Esophagus muscularis mucosa (tissue), 4 donors: ENCODE measurements around the gene SND1. TPM values are rescaled to one million over a fixed set of nuclear protein-coding genes. Genes with fewer than 3 reads are reported as not detected.
A peak's percentile ranks its signal among the peaks of the same experiment; 100 is the strongest.

ENCODE experiments used
- DNase-seq: peaks from one replicate; pipeline ENCODE4 v3.0.0-alpha.2; 2017; ENCODE audit errors: extremely low spot score
- H3K27ac ChIP-seq, 4 donors: fragments of 200-600 bp; sonication (generic); replicated peaks in 1 of 4; 1 replicate in 3 of 4; 2 replicates in 1 of 4; pipeline ENCODE4 v1.5.1; 2016 to 2019; ENCODE audit warnings: mild to moderate bottlenecking in 1 of 4
- H3K27me3 ChIP-seq, 4 donors: fragments of 200-600 bp; sonication (generic); one replicate each; pipeline versions ENCODE4 v1.5.1 to v1.6.0; 2016 to 2019
- H3K36me3 ChIP-seq, 4 donors: fragments of 200-600 bp; sonication (generic); one replicate each; pipeline ENCODE4 v1.5.1; 2016 to 2019
- H3K4me1 ChIP-seq, 4 donors: fragments of 200-600 bp; sonication (generic); one replicate each; pipeline ENCODE4 v1.5.1; 2016 to 2019
- H3K4me3 ChIP-seq, 4 donors: fragments of 200-600 bp; sonication (generic); 1 replicate in 2 of 4; 2 replicates in 2 of 4; pipeline ENCODE4 v1.5.1; 2016 to 2019; ENCODE audit warnings: mild to moderate bottlenecking in 4 of 4, moderate library complexity in 1 of 4
- H3K9me3 ChIP-seq, 4 donors: fragments of 200-600 bp; sonication (generic); 1 replicate in 3 of 4; 2 replicates in 1 of 4; pipeline ENCODE4 v1.5.1; 2016 to 2019
- CTCF ChIP-seq, 3 experiments: fragments of 200-600 bp in 2 of 3; fragments of 450-650 bp in 1 of 3; sonication (generic) in 2 of 3; IDR thresholded peaks; one replicate each; pipeline ENCODE4 v1.5.1; 2017 to 2019; ENCODE audit warnings: antibody characterized with exemption in 3 of 3, mild to moderate bottlenecking in 2 of 3, moderate library complexity in 1 of 3
- EP300 ChIP-seq: sonication (generic); formaldehyde crosslinking; IDR thresholded peaks from one replicate; pipeline ENCODE4 v1.6.1; 2017; ENCODE audit warnings: antibody characterized with exemption
- POLR2A ChIP-seq: fragments of 450-650 bp; IDR thresholded peaks from one replicate; pipeline ENCODE4 v1.6.1; 2017; ENCODE audit warnings: antibody characterized with exemption, moderate library complexity, mild to moderate bottlenecking, low read depth
- POLR2AphosphoS5 ChIP-seq, 2 donors: sonication (generic); formaldehyde crosslinking; IDR thresholded peaks; one replicate each; pipeline ENCODE4 v1.6.1; 2017; ENCODE audit warnings: antibody characterized with exemption in 2 of 2
- WGBS: methylation state at CpG from one replicate; pipeline ENCODE4 v1.1.5; 2018; 5-methylcytosine and 5-hydroxymethylcytosine counted together
- intact Hi-C: fragments of 100-400 bp; cut with DNase I; formaldehyde crosslinking; loops from one replicate; pipeline ENCODE4 v1.15.1; 2023
- total RNA-seq, 4 donors: library from RNA; depleted of rRNA; stranded (reverse); fragments of >200 nt; gene quantifications; one replicate each; pipeline versions ENCODE4 v1.1.0 to v1.2.1, GENCODE V29; 2016

The SND1 gene
- total RNA-seq, 4 donors from 2014 or later = 71.4 to 91.2 (median 81.3) TPM

- WGBS = 70% methylated on average over 7 of the region's 7 CpGs
- intact Hi-C loops = no loop called here
- peak; percentile 78 for DNase-seq
Measured at GRCh38 chr7:127632276-127632910, 19.6 kb upstream of the SND1 start.

GRCh38 chr7:127635659-127636285 is 16.2 kb upstream of the SND1 start:
- intact Hi-C loops = no loop called here
- Histone ChIP-seq H3K36me3 (no peaks in the 10 kb centered on the region), H3K4me1 (no peaks in the 10 kb centered on the region), H3K9me3 (no peaks in the 10 kb centered on the region), H3K4me3 (no peak overlapping the region), H3K27me3 (peaks cover 0 to 13% (median 0%) of the 10 kb centered on the region in 4 donors), H3K27ac (no peak overlapping the region)
- no peak for DNase-seq
- 57% methylated on average over 3 of the region's 3 CpGs for WGBS
- TF ChIP-seq CTCF (IDR thresholded peaks at IDR 0.05) (no peak), POLR2A (no peak), EP300 (no peak), POLR2AphosphoS5 (IDR thresholded peaks at IDR 0.05) (no peak)

More at GRCh38 chr7:127632276-127632910, 19.6 kb upstream of the SND1 start:
- peaks cover 0 to 5% (median 0%) of the 10 kb centered on the region in 4 donors for H3K27me3 ChIP-seq
- H3K27ac ChIP-seq = no peak overlapping the region
- H3K36me3 ChIP-seq = no peaks in the 10 kb centered on the region
- H3K4me3 ChIP-seq = no peak overlapping the region
- H3K4me1 ChIP-seq = no peaks in the 10 kb centered on the region
- H3K9me3 ChIP-seq = no peaks in the 10 kb centered on the region
- TF ChIP-seq EP300 (no peak), POLR2AphosphoS5 (IDR thresholded peaks at IDR 0.05) (no peak), POLR2A (no peak), CTCF (IDR thresholded peaks at IDR 0.05) (no peak)

GRCh38 chr7:127638197-127638596 is 13.8 kb upstream of the SND1 start:
- Histone ChIP-seq H3K27me3 (peaks cover 0 to 8% (median 0%) of the 10 kb centered on the region in 4 donors), H3K27ac (no peak overlapping the region), H3K4me3 (no peak overlapping the region), H3K4me1 (no peaks in the 10 kb centered on the region), H3K36me3 (no peaks in the 10 kb centered on the region), H3K9me3 (no peaks in the 10 kb centered on the region)
- intact Hi-C loops = no loop called here
- DNase-seq = no peak
- no peak for TF ChIP-seq POLR2AphosphoS5 (IDR thresholded peaks at IDR 0.05)
- TF ChIP-seq CTCF (IDR thresholded peaks at IDR 0.05) = no peak
- TF ChIP-seq EP300 = no peak
- no peak for TF ChIP-seq POLR2A

- Histone ChIP-seq H3K4me1 (no peaks in the 10 kb centered on the region), H3K9me3 (no peaks in the 10 kb centered on the region), H3K27ac (no peak overlapping the region), H3K36me3 (no peaks in the 10 kb centered on the region), H3K4me3 (no peak overlapping the region), H3K27me3 (no peaks in the 10 kb centered on the region)
- intact Hi-C loops = no loop called here
- TF ChIP-seq CTCF (IDR thresholded peaks at IDR 0.05) = no peak
- TF ChIP-seq POLR2A = no peak
- no peak for TF ChIP-seq EP300
- TF ChIP-seq POLR2AphosphoS5 (IDR thresholded peaks at IDR 0.05) = no peak
- DNase-seq = no peak
- WGBS = 66% methylated on average over 2 of the region's 2 CpGs
Measured at GRCh38 chr7:127644484-127644883, 7.5 kb upstream of the SND1 start.
